Adrenal gland (tissue), 12 donors: ENCODE measurements around the gene RFC2. TPM values are rescaled to one million over a fixed set of nuclear protein-coding genes. Genes with fewer than 3 reads are reported as not detected.

ENCODE experiments used
- DNase-seq, 7 donors: peaks; one replicate each; pipeline ENCODE4 v3.0.0-alpha.2; 2019 to 2020
- H3K27ac ChIP-seq, 5 donors: fragments of 200-600 bp; sonication (generic) in 4 of 5; 1 replicate in 3 of 5; 2 replicates in 2 of 5; pipeline versions ENCODE4 v1.5.1 to v1.8.0; 2016 to 2020; ENCODE audit warnings: mild to moderate bottlenecking in 1 of 5
- H3K27me3 ChIP-seq: fragments of 200-600 bp; 2 replicates; pipeline ENCODE4 v1.8.0; 2021
- H3K36me3 ChIP-seq, 2 donors: fragments of 200-600 bp; replicated peaks in 1 of 2; 1 replicate in 1 of 2; 2 replicates in 1 of 2; pipeline versions ENCODE4 v1.5.1 to v1.8.0; 2018 to 2022
- H3K4me1 ChIP-seq, 2 donors: fragments of 200-600 bp; replicated peaks in 1 of 2; 1 replicate in 1 of 2; 2 replicates in 1 of 2; pipeline versions ENCODE4 v1.5.1 to v1.8.0; 2018 to 2021
- H3K4me3 ChIP-seq, 4 donors: fragments of 200-600 bp; sonication (generic) in 3 of 4; one replicate each; pipeline ENCODE4 v1.5.1; 2016 to 2018
- H3K9me3 ChIP-seq, 3 donors: fragments of 200-600 bp; sonication (generic) in 1 of 3; replicated peaks in 1 of 3; 1 replicate in 2 of 3; 2 replicates in 1 of 3; pipeline versions ENCODE4 v1.5.1 to v1.8.0; 2016 to 2021
- POLR2A ChIP-seq, 2 donors: fragments of 450-650 bp; IDR thresholded peaks; one replicate each; pipeline ENCODE4 v1.6.1; 2017; ENCODE audit warnings: antibody characterized with exemption in 2 of 2, mild to moderate bottlenecking in 2 of 2, moderate library complexity in 1 of 2
- WGBS, 4 donors: extraction: QIAGEN DNeasy Blood & Tissue Kit in 2 of 4; methylation state at CpG; one replicate each; pipeline versions ENCODE4 v1.1.5 to v1.1.7; 2013 to 2017; 5-methylcytosine and 5-hydroxymethylcytosine counted together
- intact Hi-C, 2 donors: fragments of 100-400 bp; cut with DNase I; formaldehyde crosslinking; loops; one replicate each; pipeline versions ENCODE4 v1.14.1 to v1.15.0; 2022 to 2023
- polyA plus RNA-seq, 3 donors: library from polyadenylated mRNA; stranded (reverse); fragments of 200-250 nt in 2 of 3; fragments of 350-450 nt in 1 of 3; fragmentation: Illumina TruSeq in 1 of 3; extraction: RNeasy Lipid Tissue Mini Kit (QIAGEN cat#74804) in 1 of 3; gene quantifications; one replicate each; pipeline ENCODE4 v1.2.3, GENCODE V29; 2013 to 2014
- total RNA-seq, 9 donors: library from RNA; depleted of rRNA in 4 of 9; stranded (reverse); fragments of >200 nt in 4 of 9; fragments of 120-200 nt in 1 of 9; fragmentation: NEBNext Ultra II Directional in 1 of 9; extraction: Animal tissue kit (Norgen Biotek cat#: 25700) in 1 of 9; gene quantifications; one replicate each; pipeline versions ENCODE4 v1.1.0 to v1.2.4, GENCODE V29; 2013 to 2023
- TF ChIP-seq, protein P1 (sequence below), 6 experiments: fragments of 450-650 bp in 4 of 6; fragments of 200-600 bp in 2 of 6; sonication (generic) in 1 of 6; IDR thresholded peaks; 1 replicate in 5 of 6; 2 replicates in 1 of 6; pipeline versions ENCODE4 v1.5.1 to v1.8.0; 2016 to 2021; ENCODE audit warnings: antibody characterized with exemption in 6 of 6, mild to moderate bottlenecking in 2 of 6, moderate library complexity in 1 of 6
- donor health status: healthy with polysubstance abuse.
- donor health status: Bipolar disorder and iron deficiency.
- donor health status: DM: yes; HTN: yes; CAD: no.
- donor health status: DM: no; HTN: no; CAD: no.
- donor health status: DM: no; HTN: no; CAD: no.
- donor health status: DM: yes; HTN: yes; CAD: no.

The RFC2 gene
- total and polyA plus RNA-seq, 12 donors, result 9.3 to 23.2 (median 14.6) TPM

DNA sequence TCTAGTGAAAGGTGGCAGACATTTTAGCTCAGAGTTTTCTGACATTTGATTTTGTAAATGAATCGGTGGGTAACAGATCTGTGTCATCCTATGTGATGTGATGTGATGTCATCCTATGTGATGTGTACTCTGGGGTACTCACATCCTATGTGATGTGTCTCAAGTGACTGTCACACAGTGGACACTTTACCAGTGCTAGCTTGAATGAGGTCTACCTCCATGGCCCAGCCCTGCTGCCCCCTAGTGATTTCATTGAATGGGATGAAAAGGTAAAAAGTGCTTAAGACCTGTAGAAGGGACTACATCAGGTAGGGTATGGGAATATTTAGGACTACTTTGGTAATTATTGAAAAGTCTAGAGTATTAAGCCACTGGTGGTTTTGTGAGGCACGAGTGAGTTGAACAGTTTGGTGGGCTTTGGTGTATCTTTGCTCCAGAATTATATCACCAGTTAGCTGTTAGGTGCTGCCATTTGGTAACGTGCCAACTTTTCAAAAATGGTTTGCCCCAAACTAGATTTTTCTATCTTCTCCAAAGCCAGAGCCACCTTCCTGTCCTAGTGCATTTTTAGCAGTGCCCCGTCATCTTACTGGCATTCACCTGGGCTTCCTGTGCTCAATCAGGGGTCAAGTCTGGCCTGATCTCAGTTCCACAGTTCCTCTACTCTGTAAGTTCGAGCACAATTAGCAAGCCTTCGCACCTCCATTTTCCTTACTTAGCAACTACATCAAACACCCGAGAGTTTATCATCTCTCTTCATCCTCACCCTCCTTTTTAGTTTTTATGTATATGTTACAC, 70.3 kb downstream of the RFC2 start:
- Histone ChIP-seq H3K27ac (peak overlapping the region in 2 of 5 donors; percentile 27 to 53), H3K36me3 (peaks cover 0 to 9% of the 10 kb centered on the region in 2 donors), H3K4me1 (peaks cover 53 to 96% of the 10 kb centered on the region in 2 donors), H3K27me3 (no peaks in the 10 kb centered on the region), H3K9me3 (no peaks in the 10 kb centered on the region), H3K4me3 (no peak overlapping the region)
- intact Hi-C loops, result loop anchor here (5.0 to 10.0 kb wide), 3 partner anchors 89 to 119 kb away; partner anchors contain the start of gene LIMK1 (in 1 of the 2)
- TF ChIP-seq POLR2A (IDR thresholded peaks at IDR 0.05), result no peak
- TF ChIP-seq, protein P1, sequence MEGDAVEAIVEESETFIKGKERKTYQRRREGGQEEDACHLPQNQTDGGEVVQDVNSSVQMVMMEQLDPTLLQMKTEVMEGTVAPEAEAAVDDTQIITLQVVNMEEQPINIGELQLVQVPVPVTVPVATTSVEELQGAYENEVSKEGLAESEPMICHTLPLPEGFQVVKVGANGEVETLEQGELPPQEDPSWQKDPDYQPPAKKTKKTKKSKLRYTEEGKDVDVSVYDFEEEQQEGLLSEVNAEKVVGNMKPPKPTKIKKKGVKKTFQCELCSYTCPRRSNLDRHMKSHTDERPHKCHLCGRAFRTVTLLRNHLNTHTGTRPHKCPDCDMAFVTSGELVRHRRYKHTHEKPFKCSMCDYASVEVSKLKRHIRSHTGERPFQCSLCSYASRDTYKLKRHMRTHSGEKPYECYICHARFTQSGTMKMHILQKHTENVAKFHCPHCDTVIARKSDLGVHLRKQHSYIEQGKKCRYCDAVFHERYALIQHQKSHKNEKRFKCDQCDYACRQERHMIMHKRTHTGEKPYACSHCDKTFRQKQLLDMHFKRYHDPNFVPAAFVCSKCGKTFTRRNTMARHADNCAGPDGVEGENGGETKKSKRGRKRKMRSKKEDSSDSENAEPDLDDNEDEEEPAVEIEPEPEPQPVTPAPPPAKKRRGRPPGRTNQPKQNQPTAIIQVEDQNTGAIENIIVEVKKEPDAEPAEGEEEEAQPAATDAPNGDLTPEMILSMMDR (IDR thresholded peaks at IDR 0.05), result peak in 2 of 6 experiments; percentile 2 to 8
- DNase-seq, result no peak
- WGBS, 4 donors, result 56 to 72% (median 64%) methylated on average over 7 of the region's 7 CpGs

DNA sequence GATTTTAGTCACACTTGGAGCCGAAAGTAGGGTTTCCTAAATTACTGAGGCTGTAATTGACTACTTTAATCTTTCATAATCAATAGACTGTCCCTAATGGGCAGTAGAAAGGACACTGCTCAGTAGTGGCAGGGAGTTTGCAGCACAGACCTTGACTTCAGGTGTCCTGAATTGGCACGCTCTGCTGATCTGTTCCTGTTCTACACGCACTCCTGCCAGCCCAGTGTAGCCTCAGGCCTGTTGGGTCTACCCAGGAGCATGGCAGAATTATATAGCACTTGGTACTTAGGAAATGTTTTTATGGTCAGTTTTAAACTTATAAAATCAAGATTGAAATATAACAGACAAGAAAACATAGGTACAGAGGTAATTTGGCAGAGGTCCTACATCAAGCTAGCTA, 71.1 kb downstream of the RFC2 start:
- H3K27ac ChIP-seq, result peak overlapping the region in 3 of 5 donors; percentile 22 to 53 (median 27)
- WGBS, 4 donors, result 34 to 43% (median 37%) methylated on average over 3 of the region's 3 CpGs
- no peak for TF ChIP-seq POLR2A (IDR thresholded peaks at IDR 0.05)
- TF ChIP-seq, protein P1 (IDR thresholded peaks at IDR 0.05), result no peak
- peak in 2 of 7 donors; percentile 30 to 43 for DNase-seq
- peaks cover 56 to 98% of the 10 kb centered on the region in 2 donors for H3K4me1 ChIP-seq
- intact Hi-C loops, result loop anchor here (5.0 to 10.0 kb wide), 3 partner anchors 88 to 118 kb away; partner anchors contain the start of gene LIMK1 (in 1 of the 2)
- no peaks in the 10 kb centered on the region for H3K27me3 ChIP-seq
- H3K9me3 ChIP-seq, result no peaks in the 10 kb centered on the region
- peaks cover 0 to 9% of the 10 kb centered on the region in 2 donors for H3K36me3 ChIP-seq
- H3K4me3 ChIP-seq, result no peak overlapping the region

DNA sequence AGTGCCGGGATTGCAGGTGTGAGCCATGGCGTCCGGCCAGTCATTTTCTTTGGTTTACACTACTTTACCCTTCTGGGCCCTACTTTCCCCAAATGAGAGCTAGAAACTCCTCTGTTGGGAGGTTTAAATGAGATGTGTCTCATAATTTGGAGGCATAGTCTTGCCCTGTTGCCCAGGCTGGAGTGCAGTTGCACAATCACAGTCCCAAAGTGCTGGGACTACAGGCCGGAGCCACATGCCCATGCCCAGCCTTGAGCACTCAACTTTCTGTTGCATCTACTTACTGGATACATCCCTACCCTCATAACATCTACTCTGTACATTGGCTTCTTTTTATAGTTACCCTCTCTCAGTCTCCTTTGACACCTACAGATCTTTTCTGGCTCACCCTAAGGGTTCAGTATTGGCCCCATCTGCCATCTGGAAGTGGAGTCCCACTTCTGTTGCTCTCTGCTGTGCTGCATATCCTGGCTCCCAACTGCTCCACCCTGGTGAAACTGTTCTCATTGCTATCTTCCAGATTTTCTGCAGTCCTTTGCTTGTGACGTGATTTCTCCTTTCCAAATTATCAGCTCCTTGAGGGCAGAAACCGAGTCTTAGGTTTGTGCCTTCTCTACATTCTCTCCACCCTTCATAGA, 71.6 kb downstream of the RFC2 start:
- DNase-seq, result peak in 1 of 7 donors; percentile 33
- Histone ChIP-seq H3K27ac (peak overlapping the region in 3 of 5 donors; percentile 22 to 41 (median 27)), H3K27me3 (no peaks in the 10 kb centered on the region), H3K4me1 (peaks cover 51 to 98% of the 10 kb centered on the region in 2 donors), H3K36me3 (peaks cover 0 to 8% of the 10 kb centered on the region in 2 donors), H3K4me3 (no peak overlapping the region), H3K9me3 (no peaks in the 10 kb centered on the region)
- WGBS, 4 donors, result 59 to 64% (median 63%) methylated on average over 6 of the region's 6 CpGs
- no peak for TF ChIP-seq POLR2A (IDR thresholded peaks at IDR 0.05)
- TF ChIP-seq, protein P1 (IDR thresholded peaks at IDR 0.05), result no peak
- intact Hi-C loops, result loop anchor here (5.0 to 10.0 kb wide), 3 partner anchors 88 to 118 kb away; partner anchors contain the start of gene LIMK1 (in 1 of the 2)

DNA sequence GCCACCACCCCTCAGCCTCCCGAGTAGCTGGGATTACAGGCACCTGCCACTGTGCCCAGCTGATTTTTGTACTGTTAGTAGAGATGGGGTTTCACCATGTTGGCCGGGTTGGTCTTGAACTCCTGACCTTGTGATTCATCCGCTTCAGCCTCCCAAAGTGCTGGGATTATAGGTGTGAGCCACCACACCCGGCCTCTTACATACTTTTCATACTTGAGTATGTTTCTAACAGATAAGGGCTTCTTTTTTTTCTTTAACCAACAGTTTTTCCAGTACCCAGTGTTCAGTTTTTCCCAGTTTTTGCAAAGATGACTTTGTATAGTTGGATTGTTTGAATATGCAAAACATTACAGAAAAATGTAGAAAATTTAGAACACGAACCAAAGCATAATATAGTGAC, 72.4 kb downstream of the RFC2 start:
- H3K27ac ChIP-seq, result peak overlapping the region in 1 of 5 donors; percentile 41
- intact Hi-C loops, result loop anchor here (5.0 to 10.0 kb wide), 3 partner anchors 87 to 117 kb away; partner anchors contain the start of gene LIMK1 (in 1 of the 2)
- H3K4me1 ChIP-seq, result peaks cover 46 to 98% of the 10 kb centered on the region in 2 donors
- H3K9me3 ChIP-seq, result no peaks in the 10 kb centered on the region
- TF ChIP-seq, protein P1 (IDR thresholded peaks at IDR 0.05), result no peak
- TF ChIP-seq POLR2A (IDR thresholded peaks at IDR 0.05), result no peak
- no peak for DNase-seq
- no peak overlapping the region for H3K4me3 ChIP-seq
- H3K36me3 ChIP-seq, result peaks cover 0 to 8% of the 10 kb centered on the region in 2 donors
- WGBS, 4 donors, result 63 to 66% (median 65%) methylated on average over 4 to 5 of the region's 5 CpGs
- no peaks in the 10 kb centered on the region for H3K27me3 ChIP-seq
